NCI-H1417 (cell line): ENCODE measurements around the gene TEAD1.

ENCODE experiments used
- DNase-seq, 3 experiments: peaks; one replicate each; lab custom pipeline; 2025; lab: John Stamatoyannopoulos, UW

The TEAD1 gene

DNA sequence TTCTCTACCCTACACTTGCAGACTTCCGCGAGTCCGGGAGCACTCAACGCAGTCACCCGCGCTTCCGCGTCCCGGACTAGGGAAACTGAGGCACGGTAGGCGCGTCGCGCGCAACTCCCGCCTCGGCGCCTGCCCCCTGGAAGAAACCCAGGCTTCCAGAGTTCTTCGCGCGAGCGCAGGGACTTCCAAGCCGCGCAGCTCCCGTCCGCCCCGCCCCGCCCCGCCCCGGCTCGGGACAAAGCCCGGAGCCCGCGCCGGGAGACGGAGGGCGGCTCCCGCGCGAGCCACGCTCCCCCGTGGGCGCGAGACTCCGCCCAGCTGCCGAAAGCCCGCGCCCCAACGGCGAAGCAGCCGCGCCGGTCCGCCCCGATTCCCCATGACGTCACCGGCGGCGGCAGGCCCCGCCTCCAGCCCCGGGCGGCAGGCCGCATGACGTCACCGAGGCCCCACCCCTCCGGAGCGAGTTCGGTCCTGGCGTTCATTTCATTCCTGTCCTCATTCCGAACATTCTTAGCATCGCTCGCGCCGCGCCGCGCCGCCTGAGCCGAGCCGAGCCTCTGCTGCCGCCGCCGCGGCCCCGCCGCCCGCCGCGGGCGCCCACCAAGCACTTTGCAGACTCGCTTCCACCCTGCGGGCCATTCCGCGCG, at the start of gene TEAD1:
TEAD1 (plus strand) TSS at position 498 of the 647 bp plus-strand sequence.
- peak; percentile 89 to 98 (median 93) for DNase-seq

DNA sequence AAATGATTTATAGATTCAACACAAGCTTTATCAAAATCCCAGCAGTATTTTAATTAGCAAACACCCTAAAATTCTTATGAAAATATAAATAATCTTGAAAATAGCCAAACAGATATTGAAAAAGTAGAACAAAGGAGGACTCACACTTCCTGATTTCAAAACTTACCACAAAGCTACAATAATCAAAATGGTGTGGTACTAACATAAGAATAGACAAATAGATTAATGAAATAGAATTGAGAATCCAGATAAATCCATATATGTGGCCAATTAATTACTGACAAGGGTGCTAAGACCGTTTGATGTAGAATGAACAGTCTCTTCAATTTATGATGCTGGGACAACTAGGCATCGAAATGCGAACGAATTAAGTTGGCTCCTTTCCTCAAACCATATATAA, 49.6 kb upstream of the TEAD1 start:
- no peak for DNase-seq

DNA sequence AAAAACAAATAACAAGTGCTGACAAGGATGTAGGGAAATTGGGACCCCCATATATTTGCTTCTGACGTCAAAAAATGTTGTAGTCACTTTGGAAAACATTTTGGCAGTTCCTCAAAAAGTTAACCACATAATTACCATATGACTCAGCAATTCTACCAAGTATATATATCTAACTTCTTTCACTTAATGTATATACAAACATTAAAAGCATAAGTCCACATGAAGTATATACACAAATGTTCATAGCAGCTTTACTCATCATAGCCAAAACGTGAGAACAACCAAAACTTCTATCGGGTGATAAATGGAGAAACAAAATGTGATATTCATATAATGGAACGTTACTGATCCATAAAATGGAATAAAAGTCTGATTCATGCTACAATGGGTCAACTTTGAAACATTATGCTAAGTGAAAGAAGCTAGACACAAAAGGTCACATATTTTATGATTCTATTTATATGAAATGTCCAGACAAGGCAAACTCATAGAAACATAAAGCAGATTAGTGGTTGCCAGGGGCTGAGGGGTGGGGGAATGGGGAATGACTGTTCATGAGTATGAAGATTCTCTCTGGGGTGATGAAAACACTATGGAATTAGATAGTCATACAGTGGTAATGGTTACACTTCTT, 48.7 kb upstream of the TEAD1 start:
- DNase-seq: no peak

DNA sequence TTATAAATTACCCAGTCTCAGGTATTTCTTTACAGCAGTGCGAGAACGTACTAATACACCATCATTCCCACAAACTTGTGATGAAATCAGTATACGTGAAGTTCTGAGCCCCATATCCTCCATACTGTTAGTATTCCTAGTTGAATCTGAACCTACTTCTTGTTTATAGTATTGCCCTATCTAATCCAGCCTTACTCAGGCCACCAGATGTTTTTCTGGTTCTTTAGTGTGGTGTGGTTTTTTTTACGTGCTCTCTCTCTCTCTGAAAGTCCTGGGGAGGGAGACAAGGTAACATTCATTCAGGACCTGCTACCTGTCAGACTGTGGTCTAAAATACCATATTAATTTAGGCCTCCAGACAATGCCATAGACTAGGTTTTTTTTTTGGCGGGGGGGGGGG, 47.6 kb upstream of the TEAD1 start:
- no peak for DNase-seq

DNA sequence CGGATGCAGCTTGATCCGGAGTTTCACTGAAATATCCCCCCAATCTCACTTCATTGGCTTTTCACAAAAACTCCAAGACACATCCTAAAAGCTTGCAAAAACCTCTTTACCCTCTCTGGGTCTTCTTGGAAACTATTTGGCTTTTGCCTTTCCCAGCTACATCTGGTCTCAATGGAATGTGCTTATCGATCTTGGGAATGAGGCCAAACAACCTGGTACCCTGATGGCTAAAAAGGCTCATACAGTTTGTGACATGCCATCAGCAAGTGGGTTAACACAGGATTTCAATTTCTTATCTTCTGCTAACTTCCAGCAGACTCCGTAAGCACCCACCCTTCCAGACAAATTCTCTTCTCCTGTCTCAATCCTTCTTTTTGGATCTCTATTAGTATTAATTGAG, 45.9 kb upstream of the TEAD1 start:
- DNase-seq: no peak

DNA sequence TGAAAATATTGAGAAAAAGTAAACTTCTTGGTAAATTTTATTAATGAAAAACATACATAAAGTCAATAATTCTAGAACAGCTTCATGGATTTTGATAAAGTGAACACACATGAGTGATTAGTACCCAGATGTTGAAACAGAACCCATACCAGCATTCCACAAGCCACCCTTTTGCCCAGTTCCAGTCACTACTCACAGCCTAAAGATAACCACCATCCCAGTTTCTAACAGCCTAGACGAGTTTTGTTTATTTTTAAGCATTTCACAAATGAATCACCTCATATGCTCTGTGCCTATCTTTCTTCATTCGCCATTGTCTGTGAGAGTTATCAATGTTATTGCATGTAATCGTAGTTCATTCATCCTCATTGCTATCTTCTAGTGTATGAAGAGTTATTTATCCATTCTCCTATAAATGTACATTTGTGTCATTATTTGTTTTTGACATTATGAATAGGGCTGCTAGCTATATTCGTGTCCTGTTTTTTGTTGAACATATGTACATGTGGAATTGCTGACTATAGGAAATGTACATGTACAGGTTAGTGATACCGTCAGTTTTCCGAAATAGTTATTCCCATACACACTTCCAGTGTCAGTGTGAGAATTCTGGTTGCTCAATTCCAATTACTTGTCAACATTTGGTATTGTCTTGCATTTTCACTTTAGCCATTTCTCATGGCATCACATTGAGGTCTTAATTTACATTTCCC, 44.5 kb upstream of the TEAD1 start:
- no peak for DNase-seq

DNA sequence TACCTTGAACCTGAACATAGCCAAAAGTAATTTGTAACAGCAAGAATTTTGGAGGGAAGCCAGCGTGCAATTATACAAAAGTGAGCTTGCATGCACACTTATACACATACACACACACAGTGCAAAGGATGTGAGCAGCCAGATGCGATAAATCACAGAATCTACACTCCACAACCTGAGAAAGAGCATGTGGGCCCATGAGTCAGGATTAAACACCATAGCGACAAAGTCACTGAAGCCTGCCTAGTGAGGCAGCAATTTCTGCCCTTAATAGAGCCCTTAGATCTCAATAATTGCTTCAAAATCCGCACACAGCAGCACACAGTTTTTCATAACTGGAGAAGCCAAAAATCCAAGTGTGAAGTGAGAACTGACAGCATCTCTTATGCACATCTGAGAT, 42.6 kb upstream of the TEAD1 start:
- no peak for DNase-seq

DNA sequence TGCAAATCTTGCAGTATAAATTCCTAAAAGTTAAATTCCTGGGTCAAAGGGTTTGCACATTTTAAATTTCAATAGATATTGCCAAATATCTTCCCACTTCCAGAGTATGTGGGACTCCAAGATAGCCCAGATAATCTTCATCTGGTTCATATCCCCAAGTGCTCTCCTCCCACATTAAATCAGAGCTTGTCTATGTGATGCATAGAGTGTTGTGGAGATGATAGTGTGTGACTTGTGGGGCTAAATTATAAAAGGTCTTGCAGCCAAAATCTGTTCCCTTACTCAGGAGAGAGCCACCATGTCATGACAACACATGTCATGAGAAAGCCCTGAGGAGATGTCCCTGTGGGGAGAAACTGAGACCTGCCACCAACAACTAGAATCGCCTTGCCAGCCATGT, 39.9 kb upstream of the TEAD1 start:
- no peak for DNase-seq

DNA sequence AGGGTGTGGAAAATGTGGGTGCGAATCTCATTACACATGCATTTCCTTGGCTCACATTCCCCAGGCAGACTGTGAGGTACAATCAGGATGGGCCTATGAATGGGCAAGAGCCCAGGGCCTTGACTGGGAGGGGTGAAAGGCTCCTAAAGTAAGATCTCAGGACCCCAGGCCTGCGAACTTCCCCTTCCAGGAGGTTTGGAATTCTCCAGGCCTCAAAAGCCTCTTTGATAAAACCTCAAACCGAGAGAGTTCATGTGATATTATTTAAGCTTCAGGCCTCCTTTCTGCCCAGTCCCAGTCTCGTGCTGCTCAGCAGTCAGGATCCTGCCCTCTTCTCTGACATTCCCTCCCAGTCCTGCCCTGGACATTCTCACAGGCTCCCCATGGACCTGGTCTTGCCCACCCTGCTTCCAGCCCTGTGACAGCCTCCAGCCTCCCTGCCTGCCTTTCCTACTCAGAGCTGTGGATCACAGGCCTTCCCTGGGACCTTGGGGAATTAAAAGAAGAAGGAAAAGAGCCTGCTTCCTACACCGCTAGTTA, 37.3 kb upstream of the TEAD1 start:
- no peak for DNase-seq

DNA sequence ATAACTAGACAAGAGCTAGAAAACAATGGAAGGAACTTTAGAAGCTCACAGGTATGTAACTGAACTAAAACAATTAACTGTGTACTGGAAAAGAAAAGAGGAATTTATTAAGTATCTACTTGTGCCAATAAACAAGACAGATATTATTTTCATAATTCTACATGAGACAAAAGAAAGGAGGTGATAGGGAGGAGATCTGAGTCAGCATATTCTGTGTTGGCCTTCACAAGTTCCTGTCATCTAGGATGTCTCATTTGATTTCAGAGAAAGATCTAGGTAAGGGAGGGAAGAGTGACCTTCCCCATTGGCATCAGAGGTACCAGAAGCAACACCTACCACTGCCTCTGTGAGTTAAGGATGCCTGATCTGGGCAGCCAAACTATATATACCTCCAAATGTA, 34.8 kb upstream of the TEAD1 start:
- DNase-seq: no peak

DNA sequence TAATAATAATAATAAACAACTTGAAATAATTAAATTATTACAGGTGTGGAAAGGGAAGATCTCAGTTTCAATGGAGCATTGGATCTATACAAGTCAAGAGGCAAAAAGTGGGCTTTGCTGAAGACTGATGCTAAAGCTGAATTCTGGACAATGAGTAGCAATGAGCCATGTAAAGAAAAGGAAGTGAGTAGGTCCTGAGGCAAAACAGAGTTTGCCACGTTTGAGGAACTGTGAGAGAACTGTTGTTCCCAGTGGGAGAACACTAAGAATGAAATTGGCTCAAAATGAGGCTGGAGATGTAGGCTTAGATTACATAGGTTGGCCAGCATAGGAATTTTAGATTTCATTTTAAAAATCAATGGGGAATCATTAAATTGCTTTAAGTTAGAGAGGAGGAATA, 33.9 kb upstream of the TEAD1 start:
- DNase-seq: no peak

DNA sequence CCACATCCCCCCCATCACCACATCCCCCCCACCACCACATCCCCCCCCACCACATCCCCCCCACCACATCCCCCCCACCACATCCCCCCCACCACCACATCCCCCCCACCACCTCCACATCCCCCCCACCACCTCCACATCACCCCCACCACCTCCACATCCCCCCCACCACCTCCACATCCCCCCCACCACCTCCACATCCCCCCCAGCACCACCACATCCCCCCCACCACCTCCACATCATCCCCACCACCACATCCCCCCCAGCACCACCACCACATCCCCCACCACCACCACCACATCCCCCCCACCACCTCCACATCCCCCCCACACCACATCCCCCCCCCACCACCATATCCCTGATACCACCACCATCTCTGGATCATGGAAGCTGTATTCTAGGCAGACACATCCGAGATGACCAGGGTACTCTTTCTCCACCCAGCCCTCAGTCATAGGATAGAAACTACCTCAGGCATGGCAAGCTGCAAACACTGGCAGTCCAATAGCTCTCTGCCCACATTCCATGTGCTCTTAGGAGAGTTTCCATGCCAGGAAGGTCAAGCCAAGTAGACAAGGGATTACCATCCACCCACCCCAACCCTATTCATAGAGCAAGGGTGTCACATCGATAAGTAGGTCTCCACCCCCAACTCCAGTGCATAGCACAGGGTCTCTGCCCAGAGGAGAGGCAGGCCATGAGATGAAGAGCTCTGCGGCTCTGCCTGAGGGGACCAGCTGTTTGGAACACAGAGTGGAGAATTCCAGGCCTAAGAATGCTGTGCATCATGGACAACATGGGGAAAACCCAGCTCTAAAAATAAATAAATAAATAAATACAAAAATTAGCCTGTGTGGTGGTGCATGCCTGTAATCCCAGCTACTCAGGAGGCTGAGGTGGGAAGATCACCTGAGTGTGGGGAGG, 33.0 kb upstream of the TEAD1 start:
- no peak for DNase-seq

DNA sequence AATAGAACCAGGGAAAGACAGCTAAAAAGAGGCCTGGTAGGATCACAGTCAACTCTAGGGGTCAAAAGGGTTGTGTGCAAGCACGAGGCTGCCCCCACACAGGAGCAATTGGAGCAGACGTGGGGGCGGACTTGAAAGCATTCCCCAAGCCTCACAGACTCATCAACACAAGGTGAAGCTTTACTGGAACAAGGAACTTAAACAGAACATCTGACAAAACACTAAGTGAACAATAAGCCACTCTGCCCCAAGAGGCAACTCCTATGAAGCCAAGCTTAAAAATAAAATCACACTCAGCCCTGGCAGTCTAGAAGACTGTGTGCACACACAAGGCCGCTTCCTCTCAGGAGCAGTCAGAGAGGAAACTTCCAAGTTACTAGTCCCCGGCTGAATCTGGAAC, 32.2 kb upstream of the TEAD1 start:
- no peak for DNase-seq

DNA sequence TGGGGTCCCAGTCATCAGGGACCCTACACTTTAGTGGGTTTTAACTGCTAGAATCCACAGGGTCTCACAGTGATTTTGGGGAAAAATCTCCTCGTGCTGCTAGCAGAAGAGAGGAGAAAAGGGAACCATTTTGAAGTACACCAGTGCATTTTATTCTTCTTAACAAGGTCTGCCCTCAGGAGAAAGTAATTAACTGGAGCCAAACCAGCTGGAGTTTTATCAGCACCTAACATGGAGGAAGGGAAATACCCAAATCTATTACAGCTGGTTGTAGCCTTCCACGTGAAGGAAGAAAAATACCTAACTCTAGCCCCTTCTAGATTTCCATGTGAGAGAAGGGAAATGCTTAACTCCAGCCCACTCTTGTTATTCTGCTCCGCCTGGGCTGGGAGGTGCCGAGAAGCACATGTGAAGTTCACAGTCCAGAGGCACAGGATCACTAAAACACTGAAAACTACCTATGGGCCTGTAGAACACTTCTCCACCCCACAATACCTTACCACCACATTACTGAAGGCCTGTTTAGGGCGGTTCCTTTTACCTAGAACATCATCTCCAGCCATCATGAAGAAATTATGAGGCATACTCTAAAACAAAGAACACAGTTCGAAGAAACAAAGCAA, 31.3 kb upstream of the TEAD1 start:
- DNase-seq: no peak

DNA sequence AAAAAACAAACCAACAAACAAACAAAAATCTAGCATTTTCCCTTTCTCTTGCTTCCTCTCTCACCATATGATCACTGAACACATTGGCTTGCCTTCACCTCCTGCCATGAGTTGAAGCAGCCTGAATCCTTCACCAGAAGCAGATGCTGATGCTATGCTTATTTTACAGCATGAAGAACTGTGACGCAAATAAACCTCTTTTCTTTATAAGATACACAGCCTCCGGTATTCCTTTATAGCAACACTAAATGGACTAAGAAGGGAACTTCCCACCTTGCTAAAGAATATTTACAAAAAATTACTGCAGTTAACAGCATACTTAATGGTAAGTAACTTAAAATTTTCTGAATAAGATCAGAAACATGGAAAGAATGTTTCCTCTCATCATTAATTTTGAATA, 27.7 kb upstream of the TEAD1 start:
- no peak for DNase-seq

DNA sequence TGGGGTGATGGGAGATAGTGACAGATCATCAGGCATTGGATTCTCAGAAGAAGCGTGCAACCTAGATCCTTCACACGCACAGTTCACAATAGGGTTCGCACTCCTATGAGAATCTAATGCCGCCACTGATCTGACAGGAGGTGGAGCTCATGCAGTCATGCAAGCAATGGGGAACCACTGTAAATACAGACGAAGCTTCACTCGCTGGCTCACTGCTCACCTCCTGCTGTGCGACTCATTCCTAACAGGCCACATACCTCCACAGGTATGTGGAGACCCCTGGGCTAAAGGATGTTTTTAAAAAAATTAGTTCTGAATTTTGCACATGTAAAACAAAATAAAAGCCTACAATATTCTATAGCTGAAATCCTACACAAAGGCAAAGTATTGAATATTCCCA, 20.5 kb upstream of the TEAD1 start:
- no peak for DNase-seq

DNA sequence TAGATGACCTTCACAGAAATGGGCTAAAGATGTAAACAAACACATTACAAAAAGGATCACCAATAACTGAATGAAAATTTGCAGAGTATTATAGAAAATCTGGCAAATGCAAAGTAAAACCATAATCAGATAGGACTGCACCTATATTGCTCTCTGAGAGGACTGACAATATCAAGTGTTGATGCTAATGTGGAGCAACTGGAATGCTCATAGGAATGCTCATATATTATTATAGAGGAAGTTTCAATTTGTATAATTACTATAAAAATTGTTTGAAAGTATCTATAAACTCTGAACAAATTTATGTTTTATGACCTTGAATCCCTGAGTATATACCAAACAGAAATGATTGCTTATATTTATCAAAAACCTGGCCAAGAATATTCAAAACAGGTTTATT, 18.4 kb upstream of the TEAD1 start:
- no peak for DNase-seq

DNA sequence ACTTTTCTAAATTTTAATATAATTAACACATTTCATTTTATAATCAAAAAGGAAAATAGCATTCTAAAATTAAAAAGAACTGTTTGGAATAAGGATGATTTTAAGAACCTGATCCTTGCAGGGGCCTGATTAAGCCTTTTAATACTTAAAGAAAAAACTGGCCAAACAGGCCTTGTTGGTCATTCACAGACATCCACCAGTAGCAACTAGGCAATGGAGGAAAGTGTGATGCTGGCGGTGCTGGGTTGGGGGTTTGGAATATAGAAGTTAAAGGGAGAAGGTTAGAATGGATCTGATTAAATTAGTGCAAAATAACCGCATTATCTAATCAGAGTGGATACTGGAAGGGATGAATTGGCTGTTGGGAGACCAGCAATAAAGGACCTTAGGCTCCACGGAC, 16.9 kb upstream of the TEAD1 start:
- DNase-seq: no peak

DNA sequence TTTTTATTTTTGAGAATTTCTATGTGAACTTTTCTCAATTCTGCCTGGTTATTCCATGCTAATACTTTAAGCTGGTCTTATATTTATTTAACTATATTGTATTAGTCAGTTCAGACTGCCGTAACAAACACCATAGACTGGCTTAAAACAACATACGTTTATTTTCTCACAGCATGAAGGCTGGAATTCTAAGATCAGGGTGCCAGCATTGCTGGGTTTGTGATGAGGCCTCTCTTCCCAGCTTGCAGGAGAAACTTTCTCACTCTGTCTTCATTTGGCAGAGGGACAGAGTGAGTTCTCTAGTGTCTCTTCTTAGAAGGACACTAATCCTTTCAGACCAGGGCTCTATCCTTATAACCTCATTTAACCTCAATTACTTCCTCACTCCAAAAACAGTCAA, 16.2 kb upstream of the TEAD1 start:
- DNase-seq: no peak

DNA sequence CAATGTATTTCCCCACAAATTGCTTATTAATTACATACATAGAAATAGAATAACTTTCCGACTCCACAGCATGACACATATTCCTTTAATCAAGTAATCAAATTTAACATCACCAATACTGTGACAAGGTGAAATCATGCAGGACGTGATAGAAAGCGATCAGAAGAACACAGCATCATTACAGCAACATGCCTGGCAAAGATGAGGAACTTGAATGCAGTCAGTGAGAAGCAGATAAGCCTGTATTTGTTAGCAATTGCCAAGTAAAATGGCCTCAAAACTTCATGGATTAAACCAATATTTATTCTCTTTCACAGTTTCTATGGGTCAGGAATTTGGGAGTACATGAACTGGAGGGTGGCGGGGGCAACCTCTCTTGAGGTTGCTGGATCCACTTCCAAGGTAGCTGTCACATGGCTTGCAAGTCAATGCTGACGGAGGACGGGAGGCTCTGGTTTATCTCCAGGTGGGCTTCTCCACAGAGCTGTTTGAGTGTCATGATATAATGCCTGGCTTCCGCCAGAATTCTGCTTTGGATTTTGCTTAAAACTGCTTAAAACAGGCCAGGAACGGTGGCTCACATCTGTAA, 12.0 kb upstream of the TEAD1 start:
- DNase-seq: no peak

DNA sequence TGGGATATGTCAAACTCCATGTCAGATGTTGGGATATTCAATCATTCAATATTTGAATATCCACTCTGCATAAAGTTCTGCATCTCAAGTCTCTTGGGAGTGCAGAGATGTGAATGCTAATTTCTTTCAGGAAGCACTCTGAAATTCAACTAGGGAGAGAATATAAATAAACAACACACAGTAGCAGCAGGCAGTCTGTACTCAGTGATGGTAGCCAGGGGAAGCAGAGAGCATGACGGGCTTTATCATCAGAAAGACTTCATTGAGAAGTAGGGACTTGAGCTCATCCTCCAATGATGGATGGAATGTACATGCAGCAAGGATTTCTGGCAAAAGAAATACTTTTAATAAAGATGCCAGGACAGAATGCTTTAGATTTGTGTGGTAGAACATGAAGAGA, 9.8 kb upstream of the TEAD1 start:
- DNase-seq: no peak
